ENCODE data around the gene METTL23.

METTL23 gene

GRCh38 chr17:76775021-76775600, 48.5 kb downstream of the METTL23 start:
- no peak for DNase-seq

DNA sequence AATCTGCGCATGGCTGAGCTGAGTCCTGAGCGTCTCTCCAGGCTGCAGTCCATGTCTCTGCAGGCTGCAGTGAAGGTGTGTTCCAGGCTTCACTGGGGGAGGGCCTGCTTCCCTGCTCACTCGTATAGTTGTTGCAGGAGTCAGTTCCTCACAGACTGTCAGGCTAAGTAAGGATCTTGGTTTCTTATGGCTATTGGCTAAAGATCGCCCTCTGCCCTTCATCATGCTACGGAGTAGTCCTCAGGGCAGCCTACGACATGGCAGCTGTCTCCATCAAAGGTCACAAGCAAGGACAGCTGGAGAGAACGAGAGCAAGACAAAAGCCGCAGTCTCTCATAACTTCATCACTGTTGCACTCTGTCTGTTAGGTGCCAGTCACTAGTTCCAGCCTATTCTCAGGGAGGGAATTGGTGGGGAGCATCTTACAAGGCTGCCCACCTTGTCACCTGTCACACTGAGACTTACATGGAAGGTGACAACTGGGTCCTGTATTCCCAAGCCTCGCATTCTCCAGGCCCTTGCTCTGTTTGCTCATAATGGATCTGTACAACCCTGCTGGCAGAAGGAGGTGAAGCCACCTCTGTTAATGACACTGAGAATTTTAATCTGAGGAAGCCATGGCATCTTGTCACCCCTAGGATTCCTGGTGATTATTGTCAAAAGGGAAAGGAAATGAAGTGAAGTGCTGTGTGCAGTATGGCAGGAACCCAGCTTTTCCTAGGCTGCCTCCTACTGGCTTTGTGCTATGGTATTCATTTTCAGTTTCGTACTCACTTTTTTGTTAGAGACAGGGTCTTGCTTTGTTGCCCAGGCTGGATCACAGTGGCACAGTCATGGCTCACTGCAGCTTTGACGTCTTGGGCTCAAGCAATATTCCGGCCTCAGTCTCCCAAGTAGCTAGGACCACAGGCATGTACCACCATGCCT, 54.7 kb downstream of the METTL23 start:
- DNase-seq = no peak

DNA sequence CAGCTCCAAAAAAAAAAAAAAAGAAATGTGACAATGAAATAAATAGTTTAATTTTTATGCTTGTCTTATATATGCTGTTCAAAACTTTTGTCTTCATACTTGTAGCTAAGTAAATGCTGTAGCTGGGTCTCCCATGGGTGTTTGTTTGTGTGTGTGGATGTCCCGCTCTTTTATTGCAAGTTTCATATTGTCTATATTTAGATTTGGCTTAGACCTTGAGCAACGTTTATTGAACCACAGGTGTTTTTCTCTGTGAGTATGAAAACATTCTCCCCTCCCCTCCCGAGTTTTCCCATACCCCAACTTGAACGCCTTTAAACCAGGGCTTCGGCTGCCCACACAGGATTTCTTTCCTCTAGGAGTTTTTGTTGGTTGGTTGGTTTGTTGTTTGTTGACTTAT, 56.5 kb downstream of the METTL23 start:
- no peak for DNase-seq

Measured in DMS53 (cell line).